NAMALWA (cell line): ENCODE results near the gene PCDH9.

ENCODE experiments used
- DNase-seq: peaks from one replicate; pipeline ENCODE4 v3.0.0-alpha.2; 2015; ENCODE audit warnings: low spot score

The PCDH9 gene

DNA sequence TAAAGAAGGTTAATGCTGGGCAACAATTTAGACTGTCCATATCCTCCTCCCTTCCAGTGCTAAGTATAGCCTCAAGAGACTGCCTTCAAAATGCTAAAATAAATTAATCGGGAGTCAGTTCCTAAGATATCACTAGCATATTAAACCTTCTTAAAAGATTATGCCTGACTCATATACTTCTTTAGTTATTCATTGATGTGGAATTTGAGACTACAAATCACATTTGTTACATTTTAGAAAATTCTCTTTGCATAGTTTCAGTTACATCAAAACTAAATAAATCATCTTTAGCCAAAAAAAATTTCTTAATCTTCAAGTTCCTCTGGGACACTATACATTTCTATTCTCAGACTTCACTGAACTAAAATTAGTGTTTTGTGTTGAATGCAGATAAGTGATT, 769.1 kb downstream of the PCDH9 start:
- no peak for DNase-seq

DNA sequence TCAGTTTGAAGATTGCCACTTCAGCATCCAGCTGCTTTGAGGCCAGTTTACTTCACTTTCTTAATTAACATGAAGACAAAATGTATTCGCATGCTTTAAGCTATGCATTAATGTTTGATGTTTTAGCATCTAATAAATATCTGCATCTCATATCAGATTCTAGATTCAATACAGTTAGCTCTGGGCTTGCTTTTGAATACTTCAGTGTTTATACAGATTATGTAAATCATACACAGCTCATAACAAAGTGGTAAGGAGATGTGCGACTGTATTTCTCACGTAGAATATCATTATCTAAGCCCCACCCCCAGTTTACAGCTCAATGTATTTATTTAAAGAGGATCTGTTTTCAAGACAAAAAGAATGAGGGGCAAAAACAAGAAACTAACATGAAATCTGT, 770.5 kb downstream of the PCDH9 start:
- DNase-seq: no peak

DNA sequence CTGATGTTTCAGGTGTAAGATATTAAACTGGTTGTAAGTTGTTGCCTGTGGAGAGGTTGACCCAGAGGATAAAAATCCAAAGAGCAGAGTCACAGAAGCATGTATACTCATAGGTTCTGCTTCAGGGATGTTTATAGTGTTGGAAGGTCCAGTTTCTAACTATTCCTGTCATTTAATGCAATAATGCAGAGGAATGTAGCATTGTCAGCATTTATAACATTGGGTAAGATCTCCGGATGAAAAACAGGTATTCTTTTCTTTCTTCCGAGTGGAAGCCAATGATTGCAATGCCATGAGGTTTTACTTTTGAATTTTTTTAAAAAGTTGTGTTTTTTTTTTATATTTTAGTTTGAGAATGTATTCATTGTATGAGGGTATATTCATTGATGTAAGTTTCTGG, 771.0 kb downstream of the PCDH9 start:
- no peak for DNase-seq

DNA sequence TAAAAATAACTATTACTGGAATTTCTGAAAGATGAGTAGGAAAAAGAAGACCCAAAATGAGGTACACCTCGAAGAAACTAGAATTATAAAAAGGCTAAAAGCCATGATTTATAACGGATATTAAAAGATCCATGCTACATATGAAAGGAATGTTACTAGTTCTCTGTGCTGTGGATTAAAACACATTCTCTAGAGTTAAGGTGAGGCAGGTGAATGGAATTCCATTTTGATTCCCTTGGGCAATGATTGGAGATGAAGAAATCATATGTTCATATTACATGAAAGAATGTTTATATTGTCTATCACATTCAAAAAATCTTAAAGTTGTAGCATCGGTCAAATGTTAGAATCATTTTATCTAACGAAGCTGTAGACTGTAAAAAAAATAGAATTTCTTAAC, 783.7 kb downstream of the PCDH9 start:
- no peak for DNase-seq

DNA sequence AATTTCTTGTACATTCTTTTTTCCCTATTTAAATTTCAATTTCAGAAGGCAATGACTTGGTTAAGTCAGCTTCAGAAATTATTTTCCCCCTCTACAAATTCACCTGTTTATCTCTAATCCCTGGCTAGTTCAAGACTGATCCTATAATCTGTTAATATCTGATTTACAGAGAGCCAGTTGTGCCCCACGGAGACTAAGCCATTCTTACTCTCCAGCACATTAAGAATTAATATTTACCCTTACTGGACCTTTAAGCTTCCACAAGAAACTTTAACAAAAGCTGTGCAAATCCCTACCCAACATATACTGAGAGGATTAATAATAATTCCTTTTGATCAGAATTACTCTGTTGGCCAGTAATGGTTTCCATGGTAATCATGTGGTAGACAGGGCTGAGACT, 786.2 kb downstream of the PCDH9 start:
- DNase-seq: no peak

DNA sequence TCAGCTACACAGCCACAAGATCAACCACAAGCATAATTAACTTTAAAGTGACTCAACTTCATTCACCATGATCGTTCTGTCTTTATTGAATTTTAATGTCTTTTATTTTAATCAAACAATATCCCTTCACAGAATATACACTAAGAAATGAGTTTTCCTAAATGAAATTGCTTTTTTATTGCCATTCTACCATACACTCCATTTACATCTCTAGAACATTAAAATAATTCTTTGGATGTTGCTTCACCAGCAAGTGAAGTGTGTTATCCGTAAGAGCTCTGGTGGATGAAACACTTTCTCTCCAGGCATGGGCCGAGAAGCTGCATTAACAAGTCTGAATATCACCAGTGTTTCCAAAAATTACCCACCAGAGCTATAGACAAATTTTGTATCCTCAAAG, 789.2 kb downstream of the PCDH9 start:
- DNase-seq: no peak

DNA sequence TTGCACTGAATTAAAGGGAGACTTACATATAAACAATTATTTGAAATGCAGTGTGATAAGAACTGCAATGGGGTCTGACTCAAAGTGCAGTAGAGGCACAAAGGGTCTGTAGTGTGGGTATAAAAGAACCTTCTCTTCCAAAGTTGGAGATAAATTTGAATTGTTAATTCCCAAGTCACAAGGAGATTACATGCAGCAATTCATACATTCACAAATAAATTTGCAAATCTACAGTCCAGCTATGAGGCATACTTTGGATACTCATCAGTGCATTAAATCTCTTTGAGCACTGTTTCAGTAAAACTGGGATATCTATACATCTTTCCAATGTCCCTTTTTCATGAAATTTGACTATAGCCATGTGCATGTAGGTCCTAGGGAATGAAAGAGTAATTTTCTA, 799.4 kb downstream of the PCDH9 start:
- DNase-seq: no peak

DNA sequence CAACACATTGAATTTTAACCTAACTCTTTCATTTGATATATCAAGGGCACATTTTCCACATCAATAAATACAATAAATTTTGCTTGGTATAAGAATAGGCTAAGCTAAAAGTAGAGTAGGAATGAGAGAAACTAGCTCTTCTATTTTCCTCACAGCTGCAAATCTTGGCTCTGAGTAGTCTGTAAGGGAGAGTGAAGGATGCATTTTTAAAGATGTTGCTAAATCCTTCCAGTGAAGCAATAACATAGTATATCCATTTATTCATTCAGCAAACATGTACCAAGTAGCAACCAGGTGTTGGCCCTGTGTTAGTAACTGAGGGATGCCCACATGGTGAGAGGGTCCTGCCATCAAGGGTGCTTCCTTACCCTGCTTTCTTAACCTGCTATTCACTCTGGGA, 799.9 kb downstream of the PCDH9 start:
- DNase-seq: no peak

DNA sequence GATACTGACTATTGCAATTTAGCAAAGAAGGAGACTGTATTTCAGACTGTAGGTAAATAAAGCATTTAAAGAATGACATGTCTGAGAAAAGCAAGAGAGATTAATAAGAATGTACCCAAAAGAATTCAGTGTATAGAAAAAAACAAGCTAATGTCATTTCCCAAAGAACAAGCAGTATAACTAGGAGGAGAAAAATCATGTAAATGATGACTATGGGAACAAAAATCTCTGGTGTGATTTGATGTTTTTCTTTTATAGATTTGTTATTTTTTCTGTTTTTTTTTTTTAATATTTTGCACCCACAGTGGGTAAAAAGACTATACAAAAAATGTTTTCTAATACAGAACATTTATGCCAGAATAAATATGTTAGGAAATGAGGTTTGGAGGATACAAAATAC, 801.0 kb downstream of the PCDH9 start:
- DNase-seq: no peak

DNA sequence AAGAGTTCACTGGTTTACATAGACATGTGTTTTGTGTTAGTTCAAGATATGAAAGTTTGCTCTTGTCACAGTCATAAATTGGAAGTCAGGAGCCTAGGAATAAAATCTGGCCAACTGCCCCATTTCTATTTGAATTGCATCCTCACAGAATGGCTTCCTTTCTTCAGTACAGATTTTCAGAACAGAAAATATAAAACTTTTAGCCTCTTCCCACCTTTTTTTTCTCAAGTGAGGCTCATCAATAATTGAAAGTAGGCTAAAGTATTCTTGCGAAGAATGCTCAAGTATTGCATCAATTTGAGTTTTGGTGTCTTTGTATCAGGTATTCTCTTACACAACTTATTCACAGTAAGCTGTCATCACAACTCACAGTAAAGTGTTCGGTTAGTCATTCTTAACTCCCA, 802.7 kb downstream of the PCDH9 start:
- DNase-seq: no peak

DNA sequence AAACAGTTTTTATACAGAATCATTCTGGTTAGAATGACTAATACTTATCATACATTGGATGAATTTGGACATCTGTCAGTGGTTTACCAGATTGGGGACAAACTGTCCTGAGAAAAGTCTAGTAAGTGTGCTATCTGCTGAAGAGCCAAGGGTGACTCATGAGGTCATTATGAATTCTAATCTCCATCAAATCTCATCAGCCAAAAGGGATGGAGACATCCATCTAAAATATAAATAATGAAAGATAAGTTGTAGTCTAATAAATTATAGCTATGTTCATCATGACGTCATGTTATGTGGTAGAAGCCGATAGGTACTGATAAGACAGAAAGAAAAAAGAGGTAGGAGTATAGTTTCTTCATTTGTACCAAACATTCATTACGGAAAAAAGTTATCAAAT, 804.4 kb downstream of the PCDH9 start:
- DNase-seq: no peak

DNA sequence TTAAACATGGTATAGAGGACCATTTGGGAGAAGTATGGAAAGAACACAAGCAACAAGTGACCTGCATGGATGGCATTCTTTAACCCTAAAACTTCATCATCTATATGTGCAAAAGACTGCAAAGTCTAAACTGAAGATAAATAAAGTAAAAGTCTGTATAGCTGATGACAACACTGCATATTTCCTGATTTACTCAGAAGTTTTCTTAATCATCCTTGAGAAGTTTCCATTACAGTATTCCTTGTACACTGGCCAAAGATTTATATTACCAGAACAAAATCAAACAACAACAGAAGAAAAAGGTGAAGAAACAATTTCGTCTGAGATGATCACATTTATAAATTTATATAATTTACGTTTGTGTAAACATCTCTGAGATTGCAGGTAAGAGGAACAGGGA, 805.7 kb downstream of the PCDH9 start:
- DNase-seq: no peak

DNA sequence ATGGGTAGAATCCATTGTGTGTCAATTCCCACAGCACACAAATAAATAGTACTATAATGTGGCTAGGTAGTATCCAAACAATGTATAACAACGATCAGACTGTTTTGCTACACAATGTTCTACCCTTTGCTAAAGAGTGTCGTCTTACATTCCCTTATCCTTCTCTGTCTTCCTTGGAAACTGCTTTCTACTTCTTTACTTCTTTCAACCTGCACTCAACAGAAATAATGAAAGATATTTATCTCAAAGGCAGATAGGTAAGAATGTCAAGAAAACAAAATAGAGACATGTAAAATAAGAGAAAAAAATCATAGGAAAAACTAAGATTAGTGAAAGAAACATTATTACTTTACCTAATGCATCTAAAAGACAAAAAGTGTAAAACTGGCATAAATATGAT, 814.7 kb downstream of the PCDH9 start:
- DNase-seq: no peak

DNA sequence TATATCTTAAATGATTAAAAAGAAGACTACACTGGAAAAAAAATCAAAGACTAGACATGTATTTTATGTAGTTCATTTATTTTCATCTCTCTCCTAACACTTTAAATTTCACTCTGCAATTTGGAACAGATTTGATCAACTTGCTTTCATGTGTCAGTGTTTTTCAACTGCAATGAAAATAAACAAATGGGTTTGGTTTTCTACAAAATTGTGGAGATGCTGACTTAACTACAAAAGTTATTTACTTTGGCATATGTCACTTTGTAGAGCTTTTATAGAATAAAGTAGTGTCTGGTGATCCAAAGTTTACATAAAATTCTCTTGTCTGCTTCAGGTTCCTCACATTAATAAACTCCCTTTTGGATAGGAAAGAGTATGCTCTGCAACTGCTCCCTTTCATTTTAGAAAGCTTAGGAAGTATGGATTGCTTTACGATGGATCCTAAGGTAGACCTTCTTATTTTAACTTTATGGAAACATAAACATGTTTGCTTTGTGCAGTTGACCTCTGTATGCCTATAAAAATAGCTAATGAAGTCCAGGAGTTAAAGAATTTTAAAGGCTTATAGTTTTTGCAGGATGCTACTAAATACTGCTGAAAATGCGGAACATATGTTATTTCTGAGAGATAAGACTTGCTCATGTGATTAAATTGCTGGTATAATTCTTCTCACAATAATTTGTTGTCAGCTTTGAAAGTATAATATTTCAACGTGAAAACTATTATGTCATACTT, 815.9 kb downstream of the PCDH9 start:
- no peak for DNase-seq

DNA sequence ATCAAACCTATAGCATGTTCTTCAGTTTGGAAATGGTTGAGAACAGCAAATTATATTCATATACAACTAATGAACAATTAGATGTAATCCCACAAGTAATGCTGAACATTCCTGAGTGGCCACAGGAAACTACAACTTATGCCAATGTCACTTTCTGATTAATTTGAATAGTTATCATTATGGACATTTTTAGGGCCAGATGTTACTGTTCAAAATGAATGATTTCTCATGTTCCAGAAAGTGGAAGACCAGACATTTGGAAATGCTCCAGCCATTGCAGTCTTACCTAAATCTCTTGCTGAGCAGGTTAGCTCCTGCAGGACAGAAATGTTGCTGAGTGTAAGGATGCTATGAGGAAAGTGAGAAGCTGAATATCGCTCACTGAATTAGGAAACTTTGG, 819.8 kb downstream of the PCDH9 start:
- DNase-seq: no peak

DNA sequence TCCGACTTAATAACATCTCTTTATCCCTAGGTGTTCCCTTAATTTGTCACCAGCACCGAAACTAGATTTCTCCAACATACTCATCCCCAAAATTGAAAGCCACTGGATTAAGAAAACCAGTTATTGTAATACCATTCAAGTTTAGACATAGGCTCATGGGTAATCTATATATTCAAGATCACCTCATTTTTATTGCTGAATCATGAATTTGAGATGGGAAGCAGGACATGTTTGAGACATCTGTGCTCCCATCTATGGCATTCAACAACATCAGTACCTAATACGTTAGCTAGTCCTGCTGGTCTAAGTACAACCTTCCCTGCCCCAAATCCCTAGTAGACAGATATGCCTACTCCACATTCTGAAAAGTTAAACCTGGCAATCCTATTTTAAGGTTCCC, 820.6 kb downstream of the PCDH9 start:
- no peak for DNase-seq

DNA sequence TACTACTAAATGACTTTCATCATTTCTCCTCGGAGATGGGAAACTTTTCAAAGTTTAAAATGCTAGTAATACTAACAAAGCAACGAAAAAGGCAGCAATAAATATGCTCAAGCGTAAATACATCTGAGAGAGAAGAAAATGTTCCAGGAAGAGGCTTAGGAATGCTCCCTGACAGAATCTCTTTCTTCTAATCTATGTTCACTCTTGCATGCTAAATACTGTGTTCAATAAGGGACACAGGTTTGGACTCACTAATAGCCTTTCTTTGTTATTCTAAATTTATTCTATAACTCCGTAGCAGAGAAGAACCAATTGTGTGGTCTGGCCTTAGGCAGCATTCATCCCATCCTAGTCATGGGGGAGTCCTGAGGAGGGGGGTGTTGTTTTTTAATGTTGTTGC, 823.0 kb downstream of the PCDH9 start:
- no peak for DNase-seq

DNA sequence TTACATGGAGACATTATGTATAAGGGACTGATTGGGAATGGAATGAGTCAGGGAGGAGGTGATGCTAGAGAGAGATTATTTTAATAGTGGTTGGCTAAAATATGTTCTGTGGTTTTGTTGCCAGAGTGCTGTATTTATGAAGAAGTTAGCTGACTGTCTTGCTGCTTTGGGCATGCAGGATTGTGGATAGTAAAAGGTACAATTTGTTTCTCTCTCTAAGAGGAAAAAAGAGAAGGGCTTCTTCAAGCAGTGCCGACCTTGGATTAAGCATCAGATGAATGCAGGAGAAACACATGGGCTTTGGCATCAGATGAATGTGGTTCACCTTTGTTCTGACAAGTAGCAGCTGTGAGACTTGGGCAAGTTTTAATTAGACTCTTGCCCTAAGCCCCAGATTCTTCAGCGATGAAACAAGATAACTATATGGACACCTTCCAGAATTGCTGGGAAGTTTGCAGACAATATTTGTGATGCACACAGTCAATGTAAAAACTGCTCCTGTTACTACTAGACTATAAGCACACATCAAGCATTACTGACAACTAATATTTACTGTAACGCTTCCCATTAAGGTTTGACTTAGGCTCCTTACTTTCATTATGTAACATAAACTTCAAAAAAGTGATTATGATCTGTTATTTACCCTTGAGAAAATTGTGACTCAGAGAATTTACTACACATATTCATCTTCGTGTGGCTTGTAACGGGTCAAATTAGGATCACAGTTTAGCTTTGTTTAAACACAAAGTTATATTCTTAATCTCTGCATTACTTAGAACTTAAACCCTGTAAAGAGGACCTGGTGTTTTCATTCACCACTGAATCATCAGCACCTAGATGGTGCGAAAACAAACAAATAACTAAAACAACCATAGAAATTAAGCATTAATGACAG, 824.0 kb downstream of the PCDH9 start:
- no peak for DNase-seq

DNA sequence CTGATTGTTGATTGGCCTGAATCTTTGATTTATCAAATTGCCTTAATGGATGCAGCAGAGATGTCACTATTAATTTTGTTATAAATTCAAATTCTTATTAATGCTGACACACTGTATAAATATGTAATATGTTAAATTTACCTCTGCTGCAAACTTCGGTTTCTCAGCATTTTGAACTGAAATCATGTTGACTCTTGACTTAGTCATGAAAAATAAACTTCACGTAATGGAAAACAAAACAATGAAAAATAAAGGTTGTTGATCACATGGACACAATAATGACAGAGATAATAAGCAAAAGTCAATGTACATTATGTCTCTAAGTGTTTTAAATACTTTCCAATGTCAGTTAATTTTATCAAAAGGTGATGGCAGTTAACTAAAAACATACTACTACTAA, 827.6 kb downstream of the PCDH9 start:
- DNase-seq: no peak

DNA sequence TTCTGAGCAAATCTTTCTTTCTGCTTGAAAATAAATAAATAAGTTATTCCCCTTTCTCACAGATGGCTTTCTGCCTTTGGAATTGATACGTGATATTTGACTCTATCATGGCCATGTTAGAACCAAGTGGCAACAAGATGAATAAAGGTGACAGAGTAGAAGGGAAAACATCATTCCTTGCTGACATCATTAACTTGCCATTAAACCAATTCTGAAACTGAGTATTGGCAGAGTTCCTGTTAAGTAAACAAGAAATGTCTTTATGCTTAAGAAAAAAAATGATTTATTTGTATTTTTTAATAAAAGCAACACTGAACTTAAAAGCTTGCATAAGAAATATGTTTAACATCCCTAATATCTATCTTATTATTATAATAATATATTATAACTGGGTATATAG, 828.1 kb downstream of the PCDH9 start:
- DNase-seq: no peak

DNA sequence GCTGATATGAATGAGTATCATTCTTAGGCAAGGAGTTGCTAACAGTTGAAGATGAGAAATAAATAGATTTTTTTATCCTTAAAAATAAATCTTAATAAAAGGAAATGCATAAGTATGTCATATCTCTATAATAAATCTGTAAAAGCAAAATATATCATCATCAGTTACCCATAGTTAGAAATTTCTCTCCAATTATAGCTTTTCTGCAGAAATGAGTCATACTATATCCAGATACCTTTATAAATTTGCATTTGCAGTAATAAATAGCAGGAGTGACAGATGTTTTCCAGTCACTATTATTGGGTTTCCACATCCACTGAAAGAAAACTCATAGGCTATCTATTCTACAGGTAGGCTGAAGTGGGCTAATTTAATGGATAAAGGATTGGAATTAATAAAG, 829.8 kb downstream of the PCDH9 start:
- DNase-seq: no peak

DNA sequence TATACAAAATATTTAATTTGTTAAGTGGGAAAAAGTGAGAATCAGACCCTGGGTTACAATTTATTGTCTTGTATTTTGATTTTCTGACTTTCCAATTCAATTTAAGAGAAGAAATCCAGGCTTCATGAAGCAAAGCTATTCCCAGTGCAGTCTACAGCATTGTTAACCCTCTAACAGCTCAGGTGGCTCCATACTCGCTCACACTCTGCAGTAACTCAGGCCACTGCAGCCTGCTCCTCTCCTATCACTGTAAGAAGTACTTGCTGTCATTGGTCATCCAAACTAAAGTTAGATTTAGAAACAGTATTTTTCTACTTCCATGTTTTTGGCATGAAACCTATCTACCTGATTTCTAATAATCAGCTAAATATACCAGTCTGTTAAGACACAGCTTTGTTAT, 830.3 kb downstream of the PCDH9 start:
- DNase-seq: no peak

DNA sequence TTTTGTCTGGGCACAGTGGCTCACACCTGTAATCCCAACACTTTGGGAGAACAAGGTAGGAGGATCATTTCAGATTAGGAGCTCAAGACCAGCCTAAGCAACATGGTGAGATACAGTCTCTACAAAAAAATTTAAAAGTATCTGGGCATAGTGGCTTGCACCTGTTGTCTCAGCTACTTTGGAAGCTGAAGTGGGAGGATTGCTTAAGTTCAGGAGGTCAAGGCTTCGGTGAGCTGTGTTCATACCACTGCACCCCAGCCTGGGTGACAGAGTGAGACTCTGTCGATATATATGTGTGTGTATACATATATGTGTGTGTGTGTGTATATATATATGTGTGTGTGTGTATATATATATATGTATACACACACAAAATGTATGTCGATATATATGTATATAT, 833.0 kb downstream of the PCDH9 start:
- no peak for DNase-seq

DNA sequence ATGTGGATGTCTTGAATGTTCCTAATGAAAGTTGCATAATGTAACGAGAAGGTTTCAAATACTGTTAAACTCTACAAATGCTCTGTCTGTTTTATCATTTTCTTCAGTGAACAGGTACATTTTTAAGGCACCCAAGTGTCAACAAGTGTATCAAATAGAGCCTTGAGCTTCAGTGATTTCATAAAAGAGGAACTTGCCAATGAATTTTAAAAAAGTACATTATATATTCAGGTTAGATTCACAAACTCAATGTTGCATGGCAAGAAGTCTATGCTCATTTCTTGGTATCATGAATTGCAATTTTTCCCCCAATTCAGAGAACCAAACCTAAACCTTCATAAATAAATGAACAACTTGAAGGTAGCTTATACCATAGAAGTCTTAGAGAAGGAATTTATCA, 838.8 kb downstream of the PCDH9 start:
- DNase-seq: no peak
